Measurements from ENCODE around the gene GPHA2.

DNA sequence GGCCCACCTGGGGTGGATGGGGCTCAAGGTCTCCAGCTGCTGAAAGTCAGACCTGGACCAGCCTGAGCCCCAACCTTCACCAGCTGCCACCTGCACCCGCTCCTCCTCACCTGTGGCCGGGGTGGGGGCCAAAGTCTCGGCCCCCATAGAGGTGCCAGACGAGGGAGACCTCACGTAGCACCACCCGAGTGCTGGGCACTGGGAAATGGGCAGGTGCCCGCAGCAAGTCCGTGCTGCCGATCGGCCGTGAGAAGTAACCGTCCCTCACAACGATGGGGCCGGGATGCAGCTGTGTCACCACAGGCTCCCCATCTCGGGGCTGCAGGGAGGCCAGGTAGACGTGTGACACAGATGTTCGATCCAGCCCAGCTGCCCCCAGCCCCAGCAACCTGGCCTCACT lies 34.9 kb downstream of the GPHA2 start:
- TF ChIP-seq, protein P1, sequence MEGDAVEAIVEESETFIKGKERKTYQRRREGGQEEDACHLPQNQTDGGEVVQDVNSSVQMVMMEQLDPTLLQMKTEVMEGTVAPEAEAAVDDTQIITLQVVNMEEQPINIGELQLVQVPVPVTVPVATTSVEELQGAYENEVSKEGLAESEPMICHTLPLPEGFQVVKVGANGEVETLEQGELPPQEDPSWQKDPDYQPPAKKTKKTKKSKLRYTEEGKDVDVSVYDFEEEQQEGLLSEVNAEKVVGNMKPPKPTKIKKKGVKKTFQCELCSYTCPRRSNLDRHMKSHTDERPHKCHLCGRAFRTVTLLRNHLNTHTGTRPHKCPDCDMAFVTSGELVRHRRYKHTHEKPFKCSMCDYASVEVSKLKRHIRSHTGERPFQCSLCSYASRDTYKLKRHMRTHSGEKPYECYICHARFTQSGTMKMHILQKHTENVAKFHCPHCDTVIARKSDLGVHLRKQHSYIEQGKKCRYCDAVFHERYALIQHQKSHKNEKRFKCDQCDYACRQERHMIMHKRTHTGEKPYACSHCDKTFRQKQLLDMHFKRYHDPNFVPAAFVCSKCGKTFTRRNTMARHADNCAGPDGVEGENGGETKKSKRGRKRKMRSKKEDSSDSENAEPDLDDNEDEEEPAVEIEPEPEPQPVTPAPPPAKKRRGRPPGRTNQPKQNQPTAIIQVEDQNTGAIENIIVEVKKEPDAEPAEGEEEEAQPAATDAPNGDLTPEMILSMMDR (IDR thresholded peaks at IDR 0.05) = no peak
- TF ChIP-seq POLR2A (IDR thresholded peaks at IDR 0.05; ENCODE audit: low read depth) = no peak
- no peak for TF ChIP-seq POLR2AphosphoS5 (IDR thresholded peaks at IDR 0.05)
- TF ChIP-seq EP300 (IDR thresholded peaks at IDR 0.05) = no peak

Data from esophagus muscularis mucosa (tissue), 4 donors.